T-cell (primary cell): Measurements from ENCODE around the gene SNED1. TPM values are rescaled to one million over a fixed set of nuclear protein-coding genes. Genes with fewer than 3 reads are reported as not detected.

Experiments
- ATAC-seq, 4 experiments: fragments of 200-7000 bp in 3 of 4; fragments of 150-1000 bp in 1 of 4; cut with Tn5 transposase; replicated peaks in 1 of 4; 1 replicate in 3 of 4; 2 replicates in 1 of 4; pipeline ENCODE4 v1.10.0; 2021; ENCODE audit warnings: moderate library complexity in 3 of 4, mild to moderate bottlenecking in 2 of 4, moderate number of reproducible peaks in 1 of 4
- CTCF ChIA-PET, 2 donors: fragments of 300-600 bp; sonication (Branson Sonifier 250); formaldehyde crosslinking; loops; one replicate each; lab custom pipeline; 2022; ENCODE audit warnings: antibody characterized with exemption in 2 of 2; lab: Charles Lee
- POLR2A ChIA-PET, 2 donors: fragments of 300-600 bp; sonication (Branson Sonifier 250); formaldehyde crosslinking; loops; one replicate each; lab custom pipeline; 2022; ENCODE audit warnings: antibody characterized with exemption in 2 of 2; lab: Charles Lee
- DNase-seq, 35 experiments: peaks; one replicate each; pipeline versions ENCODE4 v3.0.0 to v3.0.0-alpha.2; 2013 to 2023
- H3K27ac ChIP-seq: one replicate; pipeline ENCODE4 v1.5.1; 2013; ENCODE audit warnings: low read length
- H3K27me3 ChIP-seq, 2 experiments: replicated peaks in 1 of 2; 1 replicate in 1 of 2; 2 replicates in 1 of 2; pipeline versions ENCODE4 v1.6.1 to v1.7.0; 2013; ENCODE audit warnings: low read length in 1 of 2, mixed read lengths in 1 of 2; ENCODE audit not compliant: control insufficient read depth in 2 of 2, insufficient read depth in 2 of 2; ENCODE audit errors: extremely low read depth in 1 of 2
- H3K36me3 ChIP-seq, 2 donors: 1 replicate in 1 of 2; 2 replicates in 1 of 2; pipeline versions ENCODE4 v1.6.1 to v1.7.0; 2013; ENCODE audit warnings: low read length in 1 of 2; ENCODE audit not compliant: control insufficient read depth in 2 of 2, insufficient read depth in 1 of 2; ENCODE audit errors: extremely low read depth in 1 of 2
- H3K4me1 ChIP-seq, 2 experiments: 1 replicate in 1 of 2; 2 replicates in 1 of 2; pipeline versions ENCODE4 v1.6.1 to v1.7.0; 2013; ENCODE audit warnings: low read length in 2 of 2, mixed read lengths in 1 of 2; ENCODE audit not compliant: insufficient read depth in 2 of 2, control insufficient read depth in 1 of 2; ENCODE audit errors: extremely low read depth in 1 of 2
- H3K4me3 ChIP-seq, 2 donors: 1 replicate in 1 of 2; 2 replicates in 1 of 2; pipeline versions ENCODE4 v1.5.1 to v1.7.0; 2013; ENCODE audit warnings: mild to moderate bottlenecking in 2 of 2, low read length in 1 of 2, moderate library complexity in 1 of 2; ENCODE audit not compliant: control insufficient read depth in 1 of 2; ENCODE audit errors: extremely low read depth in 1 of 2
- H3K9me3 ChIP-seq: 2 replicates; pipeline ENCODE4 v1.7.0; 2013
- H3K27ac Mint-ChIP-seq, 2 donors: one replicate each; pipeline ENCODE4 v1.8.0; 2020 to 2021; ENCODE audit warnings: mild to moderate bottlenecking in 2 of 2, mixed read lengths in 2 of 2
- H3K27me3 Mint-ChIP-seq, 2 donors: one replicate each; pipeline ENCODE4 v1.8.0; 2021 to 2022; ENCODE audit warnings: mixed read lengths in 2 of 2
- H3K36me3 Mint-ChIP-seq: one replicate; pipeline ENCODE4 v1.8.0; 2021; ENCODE audit warnings: mixed read lengths
- H3K4me1 Mint-ChIP-seq, 3 donors: one replicate each; pipeline ENCODE4 v1.8.0; 2020 to 2022; ENCODE audit warnings: mixed read lengths in 3 of 3, mild to moderate bottlenecking in 1 of 3
- H3K4me3 Mint-ChIP-seq, 3 donors: one replicate each; pipeline ENCODE4 v1.8.0; 2020 to 2022; ENCODE audit warnings: mild to moderate bottlenecking in 3 of 3, mixed read lengths in 3 of 3, moderate library complexity in 3 of 3
- H3K9me3 Mint-ChIP-seq, 3 donors: one replicate each; pipeline ENCODE4 v1.8.0; 2020 to 2022; ENCODE audit warnings: mixed read lengths in 3 of 3
- WGBS: methylation state at CpG from one replicate; pipeline ENCODE4 v1.1.5; 2013; ENCODE audit warnings: missing lambda C conversion rate; ENCODE audit not compliant: insufficient coverage; 5-methylcytosine and 5-hydroxymethylcytosine counted together
- total RNA-seq, 35 experiments: library from RNA in 6 of 35; stranded (reverse) in 6 of 35; fragments of 120-200 nt in 1 of 35; gene quantifications; one replicate each; pipeline versions ENCODE4 v1.2.1 to v1.2.4 and lab custom pipeline; 2013 to 2026

SNED1 gene
- total RNA-seq, 5 donors from 2014 or later (not counting 1 experiment from before 2014, with no cell fraction given), result 37.7 to 82.5 (median 69.4) TPM

DNA sequence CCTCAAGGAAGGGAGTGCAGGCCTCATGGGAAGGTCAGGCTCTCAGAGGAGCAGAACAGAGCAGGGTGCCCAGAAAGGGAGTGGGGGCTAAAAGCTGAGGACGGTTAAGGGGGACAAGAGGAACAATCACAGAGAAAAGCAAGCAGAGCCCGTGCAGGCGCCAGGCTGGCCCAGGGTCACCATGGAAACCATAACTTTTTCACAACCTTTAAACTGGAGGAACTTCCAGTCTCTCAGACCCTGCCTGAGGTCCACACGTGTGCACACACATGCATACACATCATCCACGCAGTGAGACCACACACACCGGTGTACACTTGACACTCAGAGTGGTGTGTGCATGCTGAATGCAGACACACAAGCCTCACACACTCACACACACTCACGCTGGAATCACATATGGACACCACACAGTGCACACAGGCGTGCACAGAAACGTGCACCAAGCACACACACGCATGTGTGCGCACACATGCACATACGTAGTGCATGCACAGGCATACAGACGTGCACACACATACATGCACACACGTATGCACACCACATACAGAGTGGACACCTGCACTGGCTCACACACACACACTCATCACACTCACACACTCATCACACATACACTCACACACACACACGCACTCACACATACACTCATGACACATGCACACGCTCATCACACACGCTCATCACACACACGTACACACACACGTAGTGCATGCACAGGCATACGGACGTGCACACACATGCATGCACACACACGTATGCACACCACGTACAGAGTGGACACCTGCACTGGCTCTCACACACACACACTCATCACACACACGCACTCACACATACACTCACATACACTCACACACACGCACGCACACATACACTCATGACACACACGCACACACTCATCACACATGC, 37.2 kb upstream of the SNED1 start:
- CTCF ChIA-PET, result no interaction called here
- Histone ChIP-seq H3K27me3 (peaks cover 0 to 39% of the 10 kb centered on the region in 2 experiments), H3K27ac (no peak overlapping the region), H3K36me3 (no peaks in the 10 kb centered on the region), H3K4me1 (no peaks in the 10 kb centered on the region), H3K4me3 (no peak overlapping the region), H3K9me3 (no peaks in the 10 kb centered on the region)
- Mint-ChIP-seq H3K9me3 (no peaks in the 10 kb centered on the region), H3K4me1 (no peaks in the 10 kb centered on the region), H3K36me3 (no peaks in the 10 kb centered on the region), H3K27ac (no peak overlapping the region), H3K27me3 (peaks cover 3 to 4% of the 10 kb centered on the region in 2 donors), H3K4me3 (no peak overlapping the region)
- 81% methylated on average over 26 of the region's 27 CpGs for WGBS
- POLR2A ChIA-PET, result no interaction called here
- ATAC-seq, result no peak
- peak in 1 of 35 experiments; percentile 13 for DNase-seq

GRCh38 chr2:240961910-240962299, 36.5 kb upstream of the SNED1 start:
- no peak overlapping the region for H3K4me3 Mint-ChIP-seq
- CTCF ChIA-PET, result no interaction called here
- Histone ChIP-seq H3K9me3 (no peaks in the 10 kb centered on the region), H3K4me3 (no peak overlapping the region), H3K36me3 (no peaks in the 10 kb centered on the region), H3K27me3 (peaks cover 0 to 37% of the 10 kb centered on the region in 2 experiments), H3K4me1 (no peaks in the 10 kb centered on the region), H3K27ac (no peak overlapping the region)
- H3K9me3 Mint-ChIP-seq, result no peaks in the 10 kb centered on the region
- H3K27me3 Mint-ChIP-seq, result peaks cover 0 to 2% of the 10 kb centered on the region in 2 donors
- POLR2A ChIA-PET, result no interaction called here
- H3K4me1 Mint-ChIP-seq, result no peaks in the 10 kb centered on the region
- WGBS, result 100% methylated on average over 6 of the region's 12 CpGs
- ATAC-seq, result no peak
- DNase-seq, result no peak
- H3K36me3 Mint-ChIP-seq, result no peaks in the 10 kb centered on the region
- no peak overlapping the region for H3K27ac Mint-ChIP-seq

DNA sequence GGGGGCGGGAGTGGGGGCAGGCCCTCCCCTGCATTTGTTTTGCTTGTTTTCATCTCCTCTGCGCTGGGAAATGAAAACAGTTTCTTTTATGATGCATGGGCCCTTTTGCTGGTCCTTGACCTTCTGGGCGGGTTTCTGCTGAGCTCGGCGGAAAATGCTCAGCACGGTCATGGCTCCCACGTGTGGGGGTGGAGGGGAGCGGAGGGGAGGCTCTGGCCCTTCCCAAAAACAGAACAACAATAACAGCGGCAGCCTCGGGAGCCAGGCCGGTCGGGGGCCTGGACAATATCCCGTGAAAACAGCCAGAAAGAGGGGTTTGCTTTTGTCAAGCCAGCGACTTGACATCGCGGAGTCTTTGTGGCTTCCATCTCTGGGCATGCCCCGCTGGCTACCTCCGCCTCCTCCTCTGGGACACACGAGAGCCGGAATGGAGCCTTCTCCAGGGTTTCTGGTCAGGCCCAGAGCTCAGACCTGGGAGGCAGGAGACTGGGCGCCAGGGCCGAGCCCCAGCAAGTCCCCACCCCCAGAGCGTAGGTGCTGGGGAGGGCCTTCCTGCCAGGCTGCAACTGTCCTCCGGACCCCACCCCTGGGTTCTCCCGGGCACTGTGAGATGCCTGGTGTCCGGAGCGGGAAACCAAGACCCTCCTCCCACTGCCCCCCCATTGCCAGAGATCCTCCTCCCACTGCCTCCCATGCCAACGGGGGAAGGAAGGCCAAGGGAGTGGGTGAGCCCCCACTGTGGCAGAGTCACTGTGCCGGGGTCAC, 35.9 kb upstream of the SNED1 start:
- Mint-ChIP-seq H3K4me3 (no peak overlapping the region), H3K4me1 (no peaks in the 10 kb centered on the region), H3K36me3 (no peaks in the 10 kb centered on the region), H3K9me3 (no peaks in the 10 kb centered on the region), H3K27me3 (peaks cover 0 to 2% of the 10 kb centered on the region in 2 donors), H3K27ac (no peak overlapping the region)
- Histone ChIP-seq H3K9me3 (no peaks in the 10 kb centered on the region), H3K36me3 (no peaks in the 10 kb centered on the region), H3K27ac (no peak overlapping the region), H3K4me1 (no peaks in the 10 kb centered on the region), H3K4me3 (no peak overlapping the region), H3K27me3 (peaks cover 0 to 36% of the 10 kb centered on the region in 2 experiments)
- ATAC-seq (no peak), DNase-seq (peak in 1 of 35 experiments; percentile 21)
- ChIA-PET CTCF (no interaction called here), POLR2A (no interaction called here)
- WGBS, result 84% methylated on average over 20 of the region's 29 CpGs

GRCh38 chr2:240963065-240963867, 35.2 kb upstream of the SNED1 start:
- POLR2A ChIA-PET, result no interaction called here
- WGBS, result 94% methylated on average over 32 of the region's 33 CpGs

DNA sequence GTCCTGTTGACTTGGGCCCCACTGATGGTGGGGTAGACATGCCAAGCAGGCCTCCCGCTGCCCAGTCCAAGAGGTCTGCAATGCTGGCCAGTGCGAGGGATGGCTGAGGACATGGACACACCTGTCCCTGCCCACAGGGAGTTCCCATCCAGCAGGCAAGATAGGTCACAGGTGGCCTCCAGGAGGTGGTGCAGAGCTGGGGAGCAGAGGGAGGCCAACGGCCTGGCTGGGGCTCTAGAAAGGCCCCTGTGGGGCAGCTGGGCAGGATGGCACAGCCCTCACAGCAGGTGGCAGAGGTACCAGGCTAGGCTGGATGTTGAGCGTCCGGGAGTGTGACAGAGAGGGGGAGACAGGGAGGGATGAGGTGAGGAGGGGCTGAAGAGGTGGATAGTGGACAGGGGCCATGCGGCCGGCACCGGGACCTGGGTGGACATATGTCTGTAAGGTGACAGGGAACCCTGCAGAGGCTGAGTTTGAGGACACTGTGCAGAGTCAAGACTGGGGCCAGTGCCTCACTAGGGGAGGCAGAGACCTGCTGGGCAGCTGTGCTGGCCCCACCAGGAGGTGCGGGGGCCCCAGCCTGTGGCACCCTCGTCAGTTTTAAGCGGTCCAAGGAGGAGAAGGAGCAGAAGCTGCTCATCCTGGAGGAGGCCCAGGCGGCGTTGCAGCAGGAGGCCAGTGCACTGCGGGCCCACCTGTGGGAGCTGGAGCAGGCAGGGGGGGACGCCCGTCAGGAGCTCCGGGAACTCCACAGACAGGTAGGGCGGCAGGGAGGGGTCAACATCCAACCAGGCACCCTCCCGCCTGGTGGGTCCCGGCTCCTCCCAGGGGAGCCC, 34.3 kb upstream of the SNED1 start:
- Histone ChIP-seq H3K4me1 (no peaks in the 10 kb centered on the region), H3K27ac (no peak overlapping the region), H3K4me3 (no peak overlapping the region), H3K9me3 (no peaks in the 10 kb centered on the region), H3K27me3 (peaks cover 0 to 22% of the 10 kb centered on the region in 2 experiments), H3K36me3 (no peaks in the 10 kb centered on the region)
- ATAC-seq (no peak), DNase-seq (peak in 2 of 35 experiments; percentile 3 to 16)
- Mint-ChIP-seq H3K36me3 (no peaks in the 10 kb centered on the region), H3K27me3 (peaks cover 0 to 2% of the 10 kb centered on the region in 2 donors), H3K4me3 (no peak overlapping the region), H3K27ac (no peak overlapping the region), H3K9me3 (no peaks in the 10 kb centered on the region), H3K4me1 (no peaks in the 10 kb centered on the region)
- CTCF ChIA-PET, result no interaction called here
- POLR2A ChIA-PET, result no interaction called here
- 85% methylated on average over 17 of the region's 20 CpGs for WGBS

More at GRCh38 chr2:240963065-240963867, 35.2 kb upstream of the SNED1 start:
- H3K36me3 Mint-ChIP-seq, result no peaks in the 10 kb centered on the region
- Histone ChIP-seq H3K36me3 (no peaks in the 10 kb centered on the region), H3K27ac (no peak overlapping the region), H3K27me3 (peaks cover 0 to 28% of the 10 kb centered on the region in 2 experiments), H3K4me3 (no peak overlapping the region), H3K9me3 (no peaks in the 10 kb centered on the region), H3K4me1 (no peaks in the 10 kb centered on the region)
- no peak for ATAC-seq
- peaks cover 0 to 2% of the 10 kb centered on the region in 2 donors for H3K27me3 Mint-ChIP-seq
- H3K4me1 Mint-ChIP-seq, result no peaks in the 10 kb centered on the region
- H3K9me3 Mint-ChIP-seq, result no peaks in the 10 kb centered on the region
- H3K27ac Mint-ChIP-seq, result no peak overlapping the region
- CTCF ChIA-PET, result no interaction called here
- DNase-seq, result peak in 1 of 35 experiments; percentile 23
- H3K4me3 Mint-ChIP-seq, result no peak overlapping the region
